B cell (primary cell): ENCODE results near the gene ACYP1.

Experiments used
- CTCF ChIP-seq: fragments of 200-600 bp; IDR thresholded peaks from one replicate; pipeline ENCODE4 v1.8.0; 2022; ENCODE audit warnings: antibody characterized with exemption, mild to moderate bottlenecking
- EZH2 ChIP-seq: IDR thresholded peaks from 2 replicates; pipeline ENCODE4 v1.6.1; 2012; ENCODE audit warnings: borderline replicate concordance, low read depth, mild to moderate bottlenecking, moderate library complexity, low read length; ENCODE audit not compliant: insufficient read depth, poor library complexity, severe bottlenecking

GRCh38 chr14:75005357-75005756, 58.5 kb downstream of the ACYP1 start:
- TF ChIP-seq CTCF: no peak
- TF ChIP-seq EZH2: no peak
